GM23248 (cell line): ENCODE data around the gene CABP7. TPM values are rescaled to one million over a fixed set of nuclear protein-coding genes. Genes with fewer than 3 reads are reported as not detected.

Experiments
- DNase-seq: peaks from one replicate; pipeline ENCODE4 v3.0.0-alpha.2; 2015
- H2AFZ ChIP-seq: fragments of 200-600 bp; sonication (generic); 2 replicates; pipeline ENCODE4 v1.6.1; 2016; ENCODE audit warnings: antibody characterized with exemption
- H3F3A ChIP-seq: fragments of 200-600 bp; sonication (generic); 2 replicates; pipeline ENCODE4 v1.6.1; 2016; ENCODE audit warnings: mild to moderate bottlenecking, antibody characterized with exemption, mixed run types; ENCODE audit not compliant: insufficient read depth
- H3K27ac ChIP-seq: fragments of 200-600 bp; sonication (generic); 2 replicates; pipeline ENCODE4 v1.5.1; 2016; ENCODE audit warnings: mild to moderate bottlenecking
- H3K27me3 ChIP-seq: fragments of 200-600 bp; sonication (generic); replicated peaks from 2 replicates; pipeline ENCODE4 v1.6.1; 2016; ENCODE audit warnings: mild to moderate bottlenecking; ENCODE audit not compliant: insufficient read depth
- H3K36me3 ChIP-seq: fragments of 200-600 bp; sonication (generic); 2 replicates; pipeline ENCODE4 v1.6.1; 2016; ENCODE audit warnings: low read depth, mild to moderate bottlenecking
- H3K4me1 ChIP-seq: fragments of 200-600 bp; sonication (generic); 2 replicates; pipeline ENCODE4 v1.6.1; 2016; ENCODE audit warnings: mild to moderate bottlenecking; ENCODE audit not compliant: insufficient read depth
- H3K4me2 ChIP-seq: fragments of 200-600 bp; sonication (generic); one replicate; pipeline ENCODE4 v1.6.1; 2016; ENCODE audit warnings: mild to moderate bottlenecking; ENCODE audit not compliant: unreplicated experiment
- H3K4me3 ChIP-seq: fragments of 200-600 bp; sonication (generic); 2 replicates; pipeline ENCODE4 v1.5.1; 2016; ENCODE audit warnings: mild to moderate bottlenecking
- H3K79me2 ChIP-seq: fragments of 200-600 bp; sonication (generic); 2 replicates; pipeline ENCODE4 v1.6.1; 2016; ENCODE audit warnings: mild to moderate bottlenecking; ENCODE audit not compliant: insufficient read depth
- H3K9ac ChIP-seq: fragments of 200-600 bp; sonication (generic); 2 replicates; pipeline ENCODE4 v1.6.1; 2016; ENCODE audit warnings: mild to moderate bottlenecking
- H3K9me2 ChIP-seq: fragments of 200-600 bp; sonication (generic); 2 replicates; pipeline ENCODE4 v1.6.1; 2016; ENCODE audit warnings: mixed run types, mild to moderate bottlenecking, moderate library complexity; ENCODE audit not compliant: insufficient read depth
- H3K9me3 ChIP-seq: fragments of 200-600 bp; sonication (generic); one replicate; pipeline ENCODE4 v1.6.1; 2017; ENCODE audit warnings: low read depth
- H4K20me1 ChIP-seq: fragments of 200-600 bp; sonication (generic); 2 replicates; pipeline ENCODE4 v1.6.0; 2016; ENCODE audit not compliant: insufficient read depth
- EZH2 ChIP-seq: fragments of 200-600 bp; sonication (generic); IDR thresholded peaks from 2 replicates; pipeline ENCODE4 v1.6.1; 2018; ENCODE audit warnings: antibody characterized with exemption, mild to moderate bottlenecking; ENCODE audit not compliant: insufficient read depth, poor library complexity, severe bottlenecking
- EZH2phosphoT487 ChIP-seq: fragments of 200-600 bp; sonication (generic); IDR thresholded peaks from 2 replicates; pipeline ENCODE4 v1.6.1; 2018; ENCODE audit warnings: antibody characterized with exemption, moderate library complexity, mild to moderate bottlenecking, low read depth; ENCODE audit not compliant: insufficient read depth
- WGBS, 2 experiments: methylation state at CpG; one replicate each; pipeline ENCODE4 v1.1.6; 2015 to 2017; ENCODE audit warnings: low lambda C conversion rate in 2 of 2, low coverage in 1 of 2; ENCODE audit errors: missing lambda C conversion rate in 2 of 2; 5-methylcytosine and 5-hydroxymethylcytosine counted together
- in situ Hi-C: fragments of 300-500 bp; cut with MboI; formaldehyde crosslinking; loops from 2 replicates; pipeline ENCODE4 v1.15.0; 2020
- polyA plus RNA-seq: library from polyadenylated mRNA; unstranded; fragments of >200 nt; fragmentation: Nextera tagmentation; extraction: Ambion mirVana; gene quantifications from 2 replicates; pipeline ENCODE4 v1.2.1, GENCODE V29; 2016
- total RNA-seq: library from RNA; depleted of rRNA; stranded (reverse); fragments of >200 nt; shearing (Covaris generic); gene quantifications from 2 replicates; pipeline ENCODE4 v1.2.3, GENCODE V29; 2014

Gene CABP7
- total and polyA plus RNA-seq, 2 experiments from 2014 or later, result 0.08 TPM; not detected in 1

- Histone ChIP-seq H3K27ac (no peak overlapping the region), H4K20me1 (no peaks in the 10 kb centered on the region), H3K9ac (no peak overlapping the region), H3K4me1 (no peaks in the 10 kb centered on the region), H3K4me3 (no peak overlapping the region), H3F3A (no peaks in the 10 kb centered on the region), H3K79me2 (no peaks in the 10 kb centered on the region), H3K27me3 (no peaks in the 10 kb centered on the region), H3K4me2 (no peak overlapping the region), H3K9me3 (no peaks in the 10 kb centered on the region), H3K9me2 (no peaks in the 10 kb centered on the region), H2AFZ (no peak overlapping the region), H3K36me3 (no peaks in the 10 kb centered on the region)
- 50% methylated on average over 19 of the region's 19 CpGs for WGBS, 2 experiments
- no peak for TF ChIP-seq EZH2phosphoT487
- no peak for TF ChIP-seq EZH2
- peak; percentile 17 for DNase-seq
- in situ Hi-C loops, result no loop called here
Measured at GRCh38 chr22:29702931-29703501, 16.8 kb upstream of the CABP7 start.

- Histone ChIP-seq H3K36me3 (no peaks in the 10 kb centered on the region), H3K9ac (no peak overlapping the region), H4K20me1 (no peaks in the 10 kb centered on the region), H3K79me2 (no peaks in the 10 kb centered on the region), H3K9me3 (no peaks in the 10 kb centered on the region), H3K27me3 (no peaks in the 10 kb centered on the region), H3K4me1 (no peaks in the 10 kb centered on the region), H3K9me2 (no peaks in the 10 kb centered on the region), H3F3A (no peaks in the 10 kb centered on the region), H3K27ac (no peak overlapping the region), H3K4me2 (no peak overlapping the region), H2AFZ (no peak overlapping the region), H3K4me3 (no peak overlapping the region)
- in situ Hi-C loops, result no loop called here
- 47 to 63% methylated on average over 7 of the region's 7 CpGs for WGBS, 2 experiments
- DNase-seq, result no peak
- no peak for TF ChIP-seq EZH2
- TF ChIP-seq EZH2phosphoT487, result no peak
Measured at GRCh38 chr22:29703569-29704195, 16.1 kb upstream of the CABP7 start.

GRCh38 chr22:29704528-29705285 is 15.1 kb upstream of the CABP7 start:
- no peaks in the 10 kb centered on the region for H3K79me2 ChIP-seq
- 8 to 16% methylated on average over 14 of the region's 14 CpGs for WGBS, 2 experiments
- no peaks in the 10 kb centered on the region for H3K9me2 ChIP-seq
- no peaks in the 10 kb centered on the region for H3K4me1 ChIP-seq
- H3K9me3 ChIP-seq, result no peaks in the 10 kb centered on the region
- H3K27ac ChIP-seq, result no peak overlapping the region
- H3K36me3 ChIP-seq, result no peaks in the 10 kb centered on the region
- DNase-seq, result peak; percentile 68
- in situ Hi-C loops, result no loop called here
- no peak overlapping the region for H2AFZ ChIP-seq
- no peak overlapping the region for H3K9ac ChIP-seq
- H4K20me1 ChIP-seq, result no peaks in the 10 kb centered on the region
- no peak overlapping the region for H3K4me3 ChIP-seq
- no peaks in the 10 kb centered on the region for H3F3A ChIP-seq
- TF ChIP-seq EZH2 (no peak), EZH2phosphoT487 (no peak)
- H3K27me3 ChIP-seq, result no peaks in the 10 kb centered on the region
- no peak overlapping the region for H3K4me2 ChIP-seq

- Histone ChIP-seq H4K20me1 (no peaks in the 10 kb centered on the region), H3K9ac (no peak overlapping the region), H3K4me2 (no peak overlapping the region), H3K4me1 (no peaks in the 10 kb centered on the region), H2AFZ (no peak overlapping the region), H3F3A (no peaks in the 10 kb centered on the region), H3K4me3 (no peak overlapping the region), H3K79me2 (no peaks in the 10 kb centered on the region), H3K27ac (no peak overlapping the region), H3K9me3 (no peaks in the 10 kb centered on the region), H3K36me3 (no peaks in the 10 kb centered on the region), H3K27me3 (no peaks in the 10 kb centered on the region), H3K9me2 (no peaks in the 10 kb centered on the region)
- 81 to 88% methylated on average over 6 to 7 of the region's 7 CpGs for WGBS, 2 experiments
- TF ChIP-seq EZH2phosphoT487, result no peak
- no peak for DNase-seq
- in situ Hi-C loops, result no loop called here
Measured at GRCh38 chr22:29705651-29706050, 14.2 kb upstream of the CABP7 start.
